ENCODE measurements around the gene DDX50.
"Not testable (repeated sequence)": the region's sequence is repeated elsewhere in the genome, so short reads cannot be mapped to it uniquely, and the experiment has no call there.

DDX50 gene

DNA sequence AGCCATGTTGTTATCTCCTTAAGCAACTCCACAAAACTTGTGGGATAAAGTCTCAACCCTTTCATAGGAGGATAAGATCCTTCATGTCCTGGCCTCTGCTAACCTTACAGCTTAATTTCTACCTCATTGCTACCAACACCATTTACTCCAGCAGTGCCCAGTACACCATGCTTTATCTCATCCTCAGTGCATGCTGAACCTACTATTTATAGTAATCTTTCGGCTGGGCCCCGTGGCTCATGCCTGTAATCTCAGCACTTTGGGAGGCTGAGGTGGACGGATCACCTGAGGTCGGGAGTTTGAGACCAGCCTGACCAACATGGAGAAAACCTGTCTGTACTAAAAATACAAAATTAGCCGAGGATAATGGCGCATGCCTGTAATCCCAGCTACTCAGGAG is 78.6 kb downstream of the DDX50 start:
- in situ Hi-C loops (cut with MboI; ENCODE audit: low sequenced_read_pairs): not testable (repeated sequence)

DNA sequence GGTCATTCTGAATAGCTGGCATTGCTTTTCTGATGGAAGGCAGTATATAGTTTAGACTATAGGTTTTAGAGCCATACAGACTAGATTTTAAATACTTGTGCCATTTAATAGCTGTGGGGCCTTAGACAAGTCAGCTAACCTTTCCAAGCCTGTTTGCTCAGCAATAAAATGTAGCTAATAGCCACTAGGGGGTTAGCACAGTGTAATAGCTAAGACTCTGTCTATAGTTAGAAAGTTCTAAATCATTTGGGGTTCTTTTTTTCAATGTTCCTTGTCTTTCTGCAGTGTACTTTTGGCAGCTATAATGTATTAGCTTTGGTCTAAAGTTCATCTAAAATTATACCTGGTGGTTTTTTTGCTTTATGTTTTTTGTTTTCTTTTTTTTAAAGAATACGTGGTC is 80.0 kb downstream of the DDX50 start:
- in situ Hi-C loops (cut with MboI; ENCODE audit: low sequenced_read_pairs): no loop called here

DNA sequence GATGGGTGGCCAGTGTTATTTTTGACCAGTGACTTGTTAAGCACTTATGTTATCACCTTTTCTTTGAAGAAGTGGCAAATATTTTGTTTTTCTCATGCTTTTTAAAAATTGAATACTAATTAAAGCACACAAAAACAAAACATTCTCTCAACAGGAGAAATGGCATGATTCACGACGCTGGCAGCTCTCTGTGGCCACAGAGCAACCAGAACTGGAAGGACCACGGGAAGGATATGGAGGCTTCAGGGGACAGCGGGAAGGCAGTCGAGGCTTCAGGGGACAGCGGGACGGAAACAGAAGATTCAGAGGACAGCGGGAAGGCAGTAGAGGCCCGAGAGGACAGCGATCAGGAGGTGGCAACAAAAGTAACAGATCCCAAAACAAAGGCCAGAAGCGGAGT is 81.3 kb downstream of the DDX50 start:
- in situ Hi-C loops (cut with MboI; ENCODE audit: low sequenced_read_pairs): no loop called here

DNA sequence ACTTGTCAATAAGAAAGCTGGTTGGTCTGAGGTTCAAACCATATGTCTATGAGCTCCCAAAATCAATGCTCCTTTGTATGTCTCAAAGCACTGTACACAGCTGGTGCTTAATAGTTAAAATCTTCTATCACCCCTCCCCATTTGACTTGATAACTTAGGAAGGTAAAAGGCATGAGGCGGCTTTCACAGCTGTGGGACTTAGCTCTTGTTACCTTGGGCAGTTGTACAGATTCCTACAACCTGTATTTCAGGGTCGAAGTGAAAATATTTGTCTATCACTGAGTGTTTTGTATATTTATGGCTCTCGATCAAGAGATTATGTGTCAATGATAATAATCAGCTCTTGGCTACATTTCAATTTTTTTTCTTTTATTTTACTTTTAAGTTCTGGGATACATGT is 86.5 kb downstream of the DDX50 start:
- in situ Hi-C loops (cut with MboI; ENCODE audit: low sequenced_read_pairs): no loop called here

DNA sequence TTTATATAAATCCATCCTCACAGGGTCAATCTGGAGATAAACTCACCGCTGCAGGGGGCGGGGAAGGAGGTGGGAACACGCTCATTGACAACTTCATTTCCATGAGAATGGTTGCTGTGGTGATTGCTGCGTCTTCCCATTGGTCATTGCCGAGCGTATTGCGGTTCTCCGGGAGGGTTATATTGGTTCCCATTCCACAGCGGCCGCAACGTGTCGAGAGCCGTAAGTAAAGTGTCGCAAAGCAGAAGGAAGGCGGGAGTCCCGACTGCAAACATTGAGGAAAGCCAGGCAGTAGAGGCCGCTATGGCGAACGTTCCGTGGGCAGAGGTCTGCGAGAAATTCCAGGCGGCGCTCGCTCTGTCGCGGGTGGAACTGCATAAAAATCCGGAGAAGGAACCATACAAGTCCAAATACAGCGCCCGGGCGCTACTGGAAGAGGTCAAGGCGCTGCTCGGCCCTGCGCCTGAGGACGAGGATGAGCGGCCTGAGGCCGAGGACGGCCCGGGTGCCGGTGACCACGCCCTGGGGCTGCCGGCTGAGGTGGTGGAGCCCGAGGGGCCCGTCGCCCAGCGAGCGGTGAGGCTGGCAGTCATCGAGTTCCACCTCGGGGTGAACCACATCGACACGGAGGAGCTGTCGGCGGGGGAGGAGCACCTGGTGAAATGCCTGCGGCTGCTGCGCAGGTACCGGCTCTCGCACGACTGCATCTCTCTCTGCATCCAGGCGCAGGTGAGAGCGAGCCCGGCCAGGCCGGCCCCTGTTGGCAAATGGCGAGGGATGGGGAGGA is 87.6 kb downstream of the DDX50 start, which contains the start of gene KIFBP:
TSS of gene KIFBP (plus strand) at position 274 of the 787 bp plus-strand sequence. CDS start at position 304, 30 bp downstream.
- in situ Hi-C loops (cut with MboI; ENCODE audit: low sequenced_read_pairs): no loop called here

DNA sequence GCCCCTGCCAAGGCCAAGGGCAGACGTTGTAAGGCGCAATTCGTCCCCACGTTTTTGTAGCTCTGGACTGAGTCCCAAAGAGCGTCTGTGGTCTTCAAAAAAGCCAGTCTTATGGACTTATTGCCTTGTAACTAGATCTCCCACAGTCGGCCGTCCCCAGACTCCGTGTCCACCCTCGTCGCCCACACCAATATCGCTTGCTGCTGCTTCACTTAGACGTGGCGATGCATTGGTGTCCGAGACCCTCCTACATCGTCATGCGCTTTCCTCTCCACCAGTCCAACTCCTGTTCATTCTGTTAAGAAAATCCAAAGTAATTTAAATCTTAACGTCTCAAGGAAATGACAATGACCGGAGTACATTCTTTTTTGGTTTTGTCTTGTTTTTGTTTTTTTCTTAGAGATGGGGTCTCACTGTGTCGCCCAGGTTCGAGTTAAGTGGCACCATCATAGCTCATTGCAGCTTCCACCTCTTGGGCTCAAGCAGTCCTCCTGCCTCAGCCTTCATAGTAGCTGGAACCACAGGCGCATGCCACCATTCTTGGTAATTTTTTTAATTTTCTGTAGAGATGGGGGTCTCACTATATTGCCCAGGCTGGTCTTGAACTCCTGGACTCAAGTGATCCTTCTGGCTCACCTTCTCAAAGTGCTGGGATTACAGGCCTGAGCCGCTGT is 88.3 kb downstream of the DDX50 start:
- in situ Hi-C loops (cut with MboI; ENCODE audit: low sequenced_read_pairs): no loop called here

DNA sequence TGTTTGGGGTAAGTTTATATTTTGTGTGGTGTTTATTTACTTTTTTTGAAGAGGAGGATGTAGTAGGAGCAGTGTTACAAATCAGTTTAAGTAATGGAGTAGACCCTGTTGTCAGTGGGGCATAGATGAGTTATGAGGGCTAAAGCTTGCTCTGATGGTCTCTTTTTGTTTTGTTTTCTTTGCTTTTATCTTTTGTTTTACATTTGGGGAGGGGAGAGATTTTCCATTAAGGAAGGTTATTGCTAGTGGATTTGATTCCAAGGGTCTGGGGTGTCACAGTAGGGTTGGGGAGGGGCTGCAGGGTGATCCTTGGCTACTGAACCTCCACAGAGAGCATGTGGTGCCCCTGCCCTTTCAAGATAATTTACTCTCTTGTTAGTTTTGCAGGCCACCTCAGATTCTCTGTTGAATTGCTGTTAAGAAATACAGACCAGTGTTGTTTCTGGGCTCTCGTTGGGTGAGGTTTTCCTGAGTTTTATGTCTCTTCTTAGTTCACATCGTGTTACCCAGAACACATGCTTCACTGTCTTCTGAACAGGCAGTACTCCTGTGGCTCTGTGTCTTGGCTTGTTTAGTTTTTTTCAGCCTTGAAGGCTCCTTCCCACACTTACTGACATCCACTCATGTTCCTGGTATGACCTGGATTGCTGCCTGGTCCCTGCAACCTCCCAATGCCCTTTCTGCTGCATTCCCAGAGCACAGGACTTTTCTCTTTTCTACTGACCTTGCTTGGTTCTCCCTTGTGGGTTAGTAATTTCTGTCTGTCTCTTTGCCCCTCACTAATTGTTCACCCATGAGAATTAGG is 91.7 kb downstream of the DDX50 start:
- in situ Hi-C loops (cut with MboI; ENCODE audit: low sequenced_read_pairs): no loop called here

All from HL-60/S4 treated with retinoic acid at 250 ng/mL for 4 days and 3 days (cell line).